Activated CD4-positive, alpha-beta T cell treated with anti-CD3 and anti-CD28 coated beads, Interleukin-2, amount 50 U/mL, for 48 hours (primary cell): Measurements from ENCODE around the gene CARD8.

Experiments
- DNase-seq, 2 experiments: peaks; one replicate each; pipeline ENCODE4 v3.0.0-alpha.2; 2020

CARD8 gene

DNA sequence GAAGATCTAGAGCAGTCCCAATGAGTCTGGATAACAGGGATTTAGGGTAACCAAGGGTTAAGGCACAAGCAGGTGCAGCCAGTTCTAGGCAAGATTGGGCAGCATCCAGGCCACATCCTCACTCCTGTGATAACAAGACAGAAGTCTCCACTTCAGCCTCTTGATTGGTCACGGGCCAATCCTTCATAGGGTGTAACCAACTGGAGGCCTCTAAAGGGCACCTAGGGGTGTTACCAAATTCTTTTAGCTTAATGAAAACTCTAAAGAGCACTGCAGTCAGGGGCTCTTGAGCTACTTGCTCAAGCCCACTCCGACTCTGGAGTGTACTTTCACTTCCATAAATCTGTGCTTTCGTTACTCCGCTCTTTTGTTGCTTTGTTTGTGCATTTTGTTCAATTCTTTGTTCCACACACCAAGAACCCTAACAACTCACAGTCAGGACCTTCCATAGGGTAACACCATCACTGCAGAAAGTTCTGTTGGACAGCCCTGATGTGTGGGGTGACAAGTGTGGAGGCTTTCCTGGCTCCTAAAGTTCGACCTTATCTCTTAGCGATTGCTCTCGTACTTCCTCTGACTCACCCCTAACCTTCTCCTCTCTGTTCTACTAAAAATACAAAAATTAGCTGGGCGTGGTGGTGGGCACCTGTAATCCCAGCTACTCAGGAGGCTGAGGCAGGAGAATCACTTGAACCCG is 49.2 kb downstream of the CARD8 start:
- no peak for DNase-seq

DNA sequence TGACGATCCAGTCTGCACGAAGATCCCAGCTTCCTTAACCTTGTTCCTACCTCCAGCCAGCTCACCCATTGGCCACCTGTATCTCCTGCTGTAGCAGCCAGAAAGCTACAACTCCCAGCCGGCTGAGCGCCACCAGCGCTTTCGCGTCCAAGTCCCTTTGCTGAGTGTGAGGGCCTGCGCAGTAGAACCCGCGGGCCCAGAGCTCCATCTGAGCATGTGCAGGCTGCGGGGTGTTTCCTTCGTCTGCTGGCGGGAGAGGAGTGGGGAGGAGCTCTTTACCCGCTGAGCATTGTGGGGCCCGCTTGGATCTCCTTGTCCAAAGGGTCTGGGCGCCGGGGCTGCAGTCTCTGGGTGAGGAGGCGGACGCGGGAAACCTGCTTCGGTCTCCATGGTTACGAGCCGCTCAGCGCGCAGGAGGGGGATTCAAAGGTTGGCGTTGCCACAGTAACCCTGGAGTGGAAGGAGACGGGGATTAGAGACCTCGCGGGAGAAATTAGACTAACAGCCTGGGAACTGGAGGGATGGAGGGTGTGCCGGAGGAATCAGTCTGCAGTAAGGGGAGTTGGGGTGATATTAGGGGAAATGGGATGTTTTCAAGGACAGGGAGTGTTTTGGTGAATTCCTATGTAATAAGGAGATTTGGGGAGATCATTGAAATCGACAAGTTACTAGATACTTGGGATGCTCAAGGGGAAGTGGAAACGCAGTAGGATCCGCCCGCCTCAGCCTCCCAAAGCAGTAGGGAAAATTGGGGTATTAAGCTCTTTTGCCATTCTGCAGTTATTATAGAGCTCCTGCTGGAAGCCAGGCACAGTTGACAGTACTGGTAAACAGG is 51.7 kb downstream of the CARD8 start:
- DNase-seq: peak; percentile 92 to 94

DNA sequence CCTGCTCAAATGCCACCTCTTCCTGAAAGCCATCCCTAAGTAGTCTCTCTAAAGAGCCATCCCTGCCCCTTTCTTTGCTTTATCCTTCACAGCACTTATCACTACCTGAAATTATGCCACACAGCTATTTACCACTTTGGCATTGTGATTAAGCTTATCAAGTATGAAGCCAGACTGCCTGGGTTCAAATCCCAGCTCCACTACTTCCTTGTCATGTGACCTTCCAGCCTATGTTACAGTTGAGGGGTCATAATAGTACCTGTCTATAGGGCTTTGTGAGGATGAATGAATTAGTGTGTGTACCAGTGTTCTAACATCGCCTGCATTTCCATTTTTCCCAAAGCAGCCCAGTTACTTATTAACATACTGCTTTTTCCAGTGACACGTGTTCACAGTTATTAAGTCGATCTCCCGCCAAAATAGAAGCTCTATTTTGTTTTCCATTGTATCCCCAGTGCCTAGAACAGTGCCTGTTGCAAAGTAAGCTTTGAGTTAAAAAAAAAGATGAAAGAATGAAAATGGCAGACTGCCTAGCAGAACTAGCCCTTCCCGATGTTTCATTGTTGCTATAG is 52.4 kb downstream of the CARD8 start:
- DNase-seq: peak; percentile 20 to 37

DNA sequence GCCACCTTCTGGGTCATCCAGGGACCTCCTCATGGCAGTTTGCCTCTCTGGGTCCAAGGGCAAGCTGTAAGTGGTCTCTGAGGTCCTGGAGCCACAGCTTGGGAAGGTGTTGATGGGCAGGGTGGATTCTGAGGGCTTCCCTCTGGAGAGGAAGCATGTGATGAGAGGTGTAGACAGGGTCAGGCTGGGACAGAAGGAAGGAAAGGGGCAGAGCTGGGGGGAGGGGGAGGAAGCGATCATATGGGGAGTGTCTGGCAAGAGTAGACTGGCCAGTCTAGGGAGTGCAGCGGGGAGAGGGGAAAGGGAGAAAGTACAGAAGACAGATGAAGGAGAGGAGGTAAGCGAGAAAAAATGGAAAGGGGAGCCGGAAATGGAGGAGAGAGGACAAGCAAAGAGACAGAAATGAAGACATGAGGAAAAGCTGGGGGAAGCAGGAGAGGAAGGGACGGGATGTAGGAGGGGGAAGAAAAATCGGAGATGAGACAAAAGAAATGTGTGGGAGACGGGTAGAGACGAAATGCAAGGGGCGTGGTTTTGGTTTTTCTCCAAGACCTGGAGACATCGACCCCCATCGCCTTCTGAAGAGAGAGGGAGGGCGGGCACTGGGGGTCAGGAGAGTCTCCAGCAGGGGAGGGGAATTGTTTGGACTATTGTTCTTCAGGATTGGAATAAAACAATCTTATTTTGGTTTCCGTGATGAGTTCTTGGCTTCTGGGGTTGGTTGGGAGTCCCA is 58.6 kb downstream of the CARD8 start:
- DNase-seq: no peak

DNA sequence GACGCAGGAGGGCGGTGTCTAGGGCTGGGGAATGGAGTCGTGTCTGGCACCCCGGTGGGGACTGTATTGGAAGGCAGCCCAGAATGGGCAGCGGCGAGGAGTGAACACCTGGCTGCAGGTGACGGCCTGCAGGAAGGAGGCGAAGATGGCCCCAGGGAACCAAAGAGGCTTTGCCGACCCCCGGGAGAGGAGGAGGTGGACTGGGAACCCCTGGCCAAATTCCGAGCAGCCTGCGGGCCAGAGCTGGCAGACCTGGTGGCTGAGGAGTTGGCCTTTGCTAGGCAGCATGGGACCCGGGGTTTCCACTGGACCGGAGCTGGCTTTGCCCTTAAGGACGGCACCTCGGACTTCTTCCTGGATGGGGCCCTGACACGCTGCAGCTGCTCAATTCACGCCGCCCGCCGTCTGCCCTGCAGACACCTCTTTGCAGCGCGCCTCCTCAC is 59.4 kb downstream of the CARD8 start:
- DNase-seq: no peak

DNA sequence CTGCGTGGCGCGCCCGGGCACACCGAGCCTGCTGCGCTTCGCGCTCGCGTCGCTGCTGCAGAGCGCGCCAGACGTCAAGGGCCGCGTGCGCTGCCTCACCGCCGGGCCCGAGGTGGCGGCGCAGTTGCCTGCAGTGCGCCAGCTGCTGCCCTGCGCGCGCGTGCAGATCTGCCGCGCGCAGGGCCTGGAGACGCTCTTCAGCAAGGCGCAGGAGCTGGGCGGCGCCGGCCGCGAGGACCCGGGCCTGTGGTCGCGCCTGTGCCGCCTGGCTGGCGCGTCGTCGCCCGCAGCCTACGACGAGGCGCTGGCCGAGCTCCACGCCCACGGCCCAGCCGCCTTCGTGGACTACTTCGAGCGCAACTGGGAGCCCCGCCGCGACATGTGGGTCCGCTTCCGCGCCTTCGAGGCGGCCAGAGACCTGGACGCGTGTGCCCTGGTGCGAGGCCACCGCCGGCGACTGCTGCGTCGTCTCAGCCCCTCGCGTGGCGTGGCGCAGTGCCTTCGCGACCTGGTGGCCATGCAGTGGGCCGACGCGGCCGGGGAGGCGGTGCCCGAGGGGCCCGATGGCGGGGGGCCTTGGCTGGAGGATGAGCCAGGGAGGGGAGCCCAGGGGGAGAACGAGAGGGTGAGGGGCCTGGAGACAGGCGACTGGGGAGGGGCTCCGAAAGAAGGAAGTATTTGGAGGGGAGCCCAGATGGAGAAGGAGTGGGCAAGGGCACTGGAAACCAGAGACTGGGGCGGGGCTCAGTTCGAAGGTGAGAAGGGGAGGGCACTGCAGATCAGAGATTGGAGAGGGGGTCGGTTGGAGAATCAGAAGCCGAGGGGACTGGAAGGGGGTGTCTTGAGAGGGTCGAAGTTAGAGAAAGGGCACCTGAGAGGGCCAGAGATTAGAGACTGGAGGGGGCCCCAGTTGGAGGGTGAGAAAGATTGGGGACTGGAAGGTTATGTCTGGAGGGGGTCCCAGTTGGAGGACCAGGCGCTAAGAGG is 60.6 kb downstream of the CARD8 start:
- DNase-seq: no peak

DNA sequence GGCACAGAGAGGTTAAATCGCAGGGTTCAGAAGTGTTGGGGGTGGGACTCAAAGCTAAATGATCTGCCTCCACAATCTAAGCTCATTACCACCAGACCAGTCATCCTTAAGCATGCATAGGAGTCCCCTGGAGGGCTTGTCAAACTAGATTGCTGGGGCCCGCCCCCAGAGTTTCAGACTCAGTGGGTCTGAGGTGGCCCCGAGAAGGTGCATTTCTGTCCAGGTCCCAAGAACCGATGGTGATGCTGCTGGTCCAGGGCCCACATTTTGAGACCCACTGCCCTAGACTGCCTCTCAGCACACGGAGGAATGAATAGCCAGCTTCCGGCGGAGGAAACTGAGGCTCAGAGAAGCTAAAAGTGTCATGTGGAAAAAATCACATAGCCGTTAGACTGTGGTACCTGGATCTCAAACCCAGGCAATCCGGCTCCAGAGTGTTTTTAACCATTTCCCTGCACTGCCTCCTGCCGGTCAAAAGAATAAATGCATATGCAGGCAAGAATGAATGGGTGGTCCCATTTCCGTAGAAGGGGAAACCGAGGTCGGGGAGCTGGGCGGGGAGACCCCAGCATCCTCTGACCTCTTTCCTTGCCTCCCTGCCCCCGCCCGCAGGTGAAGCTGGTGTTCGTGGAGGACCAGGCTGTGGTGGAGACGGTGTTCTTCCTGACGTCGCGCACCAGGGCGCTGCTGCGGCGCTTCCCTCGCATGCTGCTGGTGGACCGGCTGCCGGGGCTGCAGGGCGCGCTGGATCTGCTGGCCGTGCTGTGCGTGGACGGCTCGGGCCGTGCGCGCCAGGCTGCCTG is 61.5 kb downstream of the CARD8 start:
- DNase-seq: peak; percentile 28 to 36

DNA sequence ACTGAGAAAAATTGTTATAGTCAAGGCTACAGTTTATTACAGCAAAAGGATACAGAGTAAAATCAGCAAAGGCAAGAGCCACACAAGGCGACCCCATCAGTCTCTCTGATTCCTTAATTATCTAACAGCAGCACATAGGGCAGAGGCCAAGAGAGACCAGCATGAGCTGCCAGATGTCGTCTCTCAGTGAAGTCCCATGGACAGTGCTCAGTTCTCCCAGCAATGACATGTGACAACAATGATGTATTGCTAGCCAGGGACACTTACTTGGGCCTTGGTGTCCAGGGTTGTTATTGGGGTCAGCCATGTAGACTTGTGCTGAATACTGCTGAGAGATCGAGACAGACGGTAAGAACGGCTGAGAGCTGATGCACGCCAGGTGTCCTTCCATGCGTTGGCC is 63.0 kb downstream of the CARD8 start:
- DNase-seq: no peak

DNA sequence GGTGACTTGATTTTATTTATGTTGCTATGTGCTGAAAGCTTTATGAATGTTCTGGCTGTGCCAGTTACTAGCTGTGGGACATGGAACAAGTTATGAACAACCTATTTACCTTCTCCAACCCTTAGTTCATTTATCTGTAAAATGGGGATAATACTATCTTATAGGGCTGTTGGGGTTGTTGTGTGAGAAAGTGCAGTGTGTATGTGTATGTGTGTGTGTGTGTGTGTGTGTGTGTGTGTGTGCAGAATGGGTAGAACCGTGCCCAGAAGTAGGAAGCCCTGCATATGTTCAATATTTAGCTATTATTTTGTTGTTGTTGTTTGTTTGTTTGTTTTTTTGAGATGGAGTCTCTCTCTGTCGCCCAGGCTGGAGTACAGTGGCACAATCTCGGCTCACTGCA is 64.8 kb downstream of the CARD8 start:
- no peak for DNase-seq

DNA sequence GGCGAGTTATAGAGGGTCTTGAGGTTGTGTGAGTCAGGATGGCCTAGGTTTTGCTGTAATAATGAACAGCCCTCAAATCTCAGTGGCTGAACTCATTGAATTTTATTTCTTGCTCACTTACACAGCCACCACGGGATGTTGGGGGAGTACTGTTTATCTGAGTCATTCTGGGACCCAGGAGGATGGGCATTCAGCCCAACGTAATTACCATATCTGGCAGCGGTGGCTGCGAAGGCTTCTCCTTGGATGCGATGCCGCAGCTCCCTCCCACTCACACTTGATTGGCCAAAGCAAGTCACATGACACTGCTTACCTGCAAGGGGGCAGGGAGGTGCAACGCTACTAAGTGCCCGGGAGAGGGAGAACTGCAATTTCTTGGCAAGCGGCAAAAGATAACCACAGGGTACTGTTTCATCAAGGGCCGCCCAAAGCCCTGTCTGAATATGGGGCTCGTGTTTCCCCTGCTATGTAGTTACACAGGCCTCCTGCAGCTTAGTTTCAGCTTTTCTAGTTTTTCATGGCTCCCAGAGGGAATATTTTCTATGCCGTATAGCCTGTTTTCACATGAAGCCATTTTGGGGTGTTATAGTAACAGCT is 65.3 kb downstream of the CARD8 start:
- DNase-seq: peak; percentile 58 to 69

DNA sequence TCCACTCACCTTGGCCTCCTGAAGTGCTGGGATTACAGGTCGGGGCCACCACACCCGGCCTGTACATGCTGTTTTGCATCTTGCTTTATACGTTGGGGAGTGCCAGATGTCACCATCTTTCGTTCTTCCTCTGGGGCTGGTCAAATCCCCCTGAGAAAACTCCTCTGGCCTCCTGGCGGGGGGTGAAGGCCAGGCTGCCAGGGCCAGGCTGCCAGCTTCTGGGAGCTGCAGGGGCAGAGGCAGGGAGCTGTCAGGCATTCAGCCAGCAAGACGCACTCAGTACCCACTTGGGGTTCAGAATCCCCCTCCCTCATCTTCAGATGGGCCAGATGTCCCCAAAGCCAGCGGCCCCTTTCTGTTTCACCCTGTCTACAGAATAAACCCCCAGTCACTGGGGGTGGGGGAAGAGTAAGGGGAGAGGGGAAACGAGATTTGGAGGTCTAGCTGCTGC is 69.1 kb downstream of the CARD8 start:
- DNase-seq: no peak

DNA sequence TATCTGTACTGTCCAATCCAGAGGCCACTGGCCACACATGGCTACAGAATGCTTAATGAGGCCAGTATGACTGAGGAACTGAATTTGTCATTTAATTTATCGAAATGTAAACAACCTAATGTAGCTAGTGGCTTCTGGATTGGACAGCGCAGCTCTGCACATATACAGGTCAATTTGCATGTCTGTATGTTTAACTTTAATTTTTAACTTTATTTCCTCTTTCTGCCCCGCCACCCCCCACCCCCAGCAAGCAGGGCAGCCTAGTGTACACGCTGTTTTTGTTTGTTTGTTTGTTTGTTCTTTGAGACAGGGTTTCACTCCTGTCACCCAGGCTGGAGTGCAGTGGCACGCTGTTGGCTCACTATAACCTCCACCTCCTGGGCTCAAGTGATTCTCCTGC is 69.7 kb downstream of the CARD8 start:
- no peak for DNase-seq

DNA sequence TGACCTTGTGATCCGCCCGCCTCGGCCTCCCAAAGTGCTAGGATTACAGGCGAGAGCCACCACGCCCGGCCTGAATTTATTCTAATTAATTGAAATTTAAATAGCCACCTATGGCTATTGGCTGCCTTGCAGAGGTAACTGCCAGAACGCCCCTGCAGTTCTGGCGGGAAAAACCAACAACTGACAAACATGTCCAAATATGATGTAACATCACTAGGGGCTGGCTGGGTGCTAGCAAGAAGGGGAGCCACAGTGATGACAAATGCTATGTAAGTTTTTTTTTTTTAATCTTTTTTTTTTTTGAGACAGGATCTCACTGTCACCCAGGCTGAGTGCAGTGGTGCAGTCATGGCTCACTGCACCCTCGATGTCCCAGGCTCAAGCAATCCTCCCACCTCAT is 72.4 kb downstream of the CARD8 start:
- DNase-seq: no peak

DNA sequence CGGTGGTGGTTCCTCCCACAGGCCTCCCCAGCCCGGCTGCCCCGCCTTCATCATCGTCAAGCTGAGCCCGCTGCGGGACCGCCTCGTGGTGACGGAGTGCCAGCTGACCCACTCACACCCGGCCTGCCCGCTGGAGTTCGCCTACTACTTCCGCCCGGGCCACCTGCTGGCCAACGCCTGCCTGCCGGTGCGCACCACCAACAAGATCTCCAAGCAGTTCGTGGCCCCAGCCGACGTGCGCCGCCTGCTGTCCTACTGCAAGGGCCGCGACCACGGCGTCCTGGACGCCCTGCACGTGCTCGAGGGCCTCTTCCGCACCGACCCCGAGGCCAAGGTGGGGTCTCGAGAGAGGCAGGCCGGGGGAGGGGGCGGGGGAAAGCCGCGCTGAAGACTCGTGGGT is 73.3 kb downstream of the CARD8 start:
- no peak for DNase-seq

DNA sequence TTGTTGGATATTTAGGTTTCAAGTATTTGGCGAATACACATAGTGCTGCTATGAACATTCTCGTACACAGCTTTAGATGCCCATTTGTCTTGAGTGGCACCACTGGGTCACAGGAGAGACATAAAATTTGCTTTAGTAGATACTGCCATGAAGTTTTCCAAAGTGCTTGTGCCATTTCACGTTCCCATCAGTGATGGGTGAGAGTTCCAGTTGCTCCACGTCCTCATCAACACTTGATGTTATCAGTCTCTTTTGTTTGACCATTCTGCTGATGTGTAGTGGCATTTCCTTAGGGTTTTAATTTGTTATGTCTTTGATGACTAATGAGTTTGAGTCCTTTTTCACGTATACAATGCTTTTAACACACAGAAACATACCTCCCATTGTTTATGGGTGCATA is 74.2 kb downstream of the CARD8 start:
- DNase-seq: no peak

DNA sequence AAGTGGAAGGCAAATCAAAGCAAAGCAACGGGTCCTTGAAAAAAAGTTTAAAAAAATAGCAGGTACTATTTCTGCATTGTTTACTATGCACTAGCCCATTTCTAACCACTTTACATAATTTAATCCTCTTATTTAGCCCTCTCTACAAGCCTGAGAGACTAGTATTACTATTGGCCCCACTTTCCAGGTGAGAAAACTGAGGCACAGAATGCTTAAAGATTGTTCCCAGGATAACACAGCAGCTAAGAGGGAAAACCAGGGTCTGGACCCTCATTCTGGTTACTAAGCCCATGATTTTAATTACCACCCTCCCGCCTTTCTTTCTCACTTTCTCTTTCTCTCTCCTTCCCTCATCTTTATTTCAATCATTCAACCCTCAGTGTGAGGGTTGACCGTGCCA is 79.5 kb downstream of the CARD8 start:
- DNase-seq: no peak

DNA sequence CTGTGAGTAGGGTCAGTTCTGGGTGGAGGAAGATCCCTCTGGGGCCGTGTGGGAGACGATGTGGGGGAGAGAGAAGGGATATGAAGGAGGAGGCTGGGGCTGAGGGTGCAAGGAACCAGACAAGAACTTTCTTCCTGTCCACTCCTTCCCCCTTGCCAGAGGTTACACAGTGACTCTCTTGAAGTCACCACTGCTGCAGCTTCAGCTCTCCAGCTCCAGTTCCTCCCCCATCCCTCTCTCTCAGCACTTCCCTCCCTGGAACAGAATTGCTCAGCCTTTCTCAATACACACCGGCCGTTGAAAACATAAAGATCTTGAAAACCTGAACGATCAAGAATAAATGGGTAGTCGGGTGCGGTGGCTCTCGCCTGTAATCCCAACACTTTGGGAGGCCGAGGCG is 80.1 kb downstream of the CARD8 start:
- DNase-seq: no peak

DNA sequence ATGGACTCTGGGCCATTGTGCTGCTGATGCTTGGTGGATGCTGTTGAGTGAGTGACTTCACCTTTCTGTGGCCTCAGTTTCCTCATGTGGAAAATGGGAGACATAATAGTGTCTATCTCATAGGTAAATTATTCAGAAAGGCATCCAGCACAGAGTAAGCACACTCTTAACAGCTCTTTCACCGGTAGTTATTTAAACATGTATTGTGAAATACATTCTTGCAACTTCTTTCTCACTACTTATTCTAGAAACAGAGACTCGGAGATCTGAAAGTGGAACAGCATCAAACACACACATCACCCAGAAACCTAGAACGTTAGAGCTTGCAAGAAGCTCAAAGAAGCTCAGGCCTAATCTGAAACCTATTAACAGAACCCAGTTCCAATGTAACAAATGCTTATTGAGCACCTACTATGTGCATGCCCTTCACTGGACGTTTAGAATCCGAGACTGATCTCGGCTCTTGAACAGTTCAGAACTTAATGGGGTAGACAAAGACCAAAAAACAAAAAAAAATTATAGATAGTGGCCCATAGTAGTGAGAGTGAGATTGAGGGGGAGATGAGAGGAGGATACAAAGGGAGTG is 81.2 kb downstream of the CARD8 start:
- DNase-seq: no peak

DNA sequence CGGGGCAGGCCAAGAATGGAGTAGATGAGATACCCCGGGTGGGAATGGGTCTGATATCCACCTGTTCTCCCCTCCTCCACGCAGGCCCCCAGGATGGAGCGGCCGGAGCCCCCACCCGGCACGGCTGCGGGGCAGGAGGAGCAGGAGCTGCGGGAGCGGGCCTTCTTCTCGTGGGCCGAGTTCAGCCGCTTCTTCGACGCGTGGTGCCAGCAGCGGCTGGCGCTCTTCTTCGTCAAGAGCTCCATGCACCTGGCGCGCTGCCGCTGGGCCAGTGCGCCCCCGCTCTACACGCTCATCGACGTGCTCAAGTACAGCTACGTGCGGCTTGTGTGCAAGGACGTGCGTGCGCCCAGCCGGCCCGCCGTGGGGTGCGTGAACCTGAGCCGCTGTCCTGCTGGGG is 84.0 kb downstream of the CARD8 start:
- no peak for DNase-seq

DNA sequence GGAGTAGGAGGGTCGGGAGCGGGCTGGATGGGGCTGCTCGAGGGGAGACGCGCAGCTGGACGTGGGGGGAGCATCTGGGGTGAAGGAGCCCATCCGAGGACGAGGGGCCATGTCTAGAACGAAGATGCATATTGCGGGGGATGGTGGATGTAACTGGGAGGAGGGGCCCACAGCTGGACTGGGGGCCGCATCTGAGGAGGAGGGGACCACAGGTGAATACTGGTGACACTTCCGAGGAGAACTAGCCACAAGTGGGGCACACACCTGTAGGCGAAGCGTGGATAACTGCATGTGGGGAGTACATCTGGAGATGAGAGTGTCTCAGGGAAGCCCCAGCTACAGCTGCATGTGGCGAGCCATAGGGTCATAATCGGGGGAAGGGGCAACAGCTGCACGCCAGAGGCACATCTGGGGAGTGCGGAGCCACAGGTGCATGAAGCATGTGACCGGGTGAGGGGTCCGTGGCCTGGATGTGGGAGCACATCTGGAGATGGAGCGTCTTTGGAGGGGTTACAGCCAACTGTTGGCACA is 84.8 kb downstream of the CARD8 start:
- no peak for DNase-seq
